Astrocyte of the spinal cord (primary cell): ENCODE measurements around the gene DCLK1.

ENCODE experiments used
- DNase-seq: peaks from one replicate; pipeline ENCODE4 v3.0.0; 2011; ENCODE audit warnings: low read depth, low spot score
- H3K4me3 ChIP-seq: 2 replicates; pipeline ENCODE4 v1.5.1; 2011; ENCODE audit warnings: low read depth, mild to moderate bottlenecking, low read length, moderate library complexity
- CTCF ChIP-seq: IDR thresholded peaks from 2 replicates; pipeline ENCODE4 v1.5.1; 2012; ENCODE audit warnings: low read depth, mild to moderate bottlenecking, low read length, inconsistent platforms
- in situ Hi-C: cut with HindIII; loops from 2 replicates; pipeline ENCODE4 v1.10.0; 2017; ENCODE audit warnings: low sequenced_read_pairs

Gene DCLK1

GRCh38 chr13:35940734-35941133, 190.4 kb downstream of the DCLK1 start:
- no peak for TF ChIP-seq CTCF
- H3K4me3 ChIP-seq: no peak overlapping the region
- DNase-seq: no peak
- in situ Hi-C loops: no loop called here

GRCh38 chr13:35936246-35936978, 194.8 kb downstream of the DCLK1 start:
- H3K4me3 ChIP-seq: no peak overlapping the region
- in situ Hi-C loops: no loop called here
- no peak for TF ChIP-seq CTCF
- DNase-seq: no peak

GRCh38 chr13:35930665-35931631, 200.2 kb downstream of the DCLK1 start:
- no peak overlapping the region for H3K4me3 ChIP-seq
- in situ Hi-C loops: no loop called here
- no peak for TF ChIP-seq CTCF
- DNase-seq: no peak

GRCh38 chr13:35927567-35928021, 203.6 kb downstream of the DCLK1 start:
- peak; percentile 66 for DNase-seq
- no peak for TF ChIP-seq CTCF
- no peak overlapping the region for H3K4me3 ChIP-seq
- in situ Hi-C loops: no loop called here

- in situ Hi-C loops: no loop called here
- no peak for TF ChIP-seq CTCF
- no peak for DNase-seq
- no peak overlapping the region for H3K4me3 ChIP-seq
Measured at GRCh38 chr13:35926859-35927530, 204.2 kb downstream of the DCLK1 start.

- DNase-seq: no peak
- in situ Hi-C loops: no loop called here
- H3K4me3 ChIP-seq: no peak overlapping the region
- no peak for TF ChIP-seq CTCF
Measured at GRCh38 chr13:35925669-35926068, 205.5 kb downstream of the DCLK1 start.
